KG1 (cell line): Measurements from ENCODE around the gene CHRNA4.

Experiments
- DNase-seq: peaks from one replicate; lab custom pipeline; 2025; lab: John Stamatoyannopoulos, UW

Gene CHRNA4

DNA sequence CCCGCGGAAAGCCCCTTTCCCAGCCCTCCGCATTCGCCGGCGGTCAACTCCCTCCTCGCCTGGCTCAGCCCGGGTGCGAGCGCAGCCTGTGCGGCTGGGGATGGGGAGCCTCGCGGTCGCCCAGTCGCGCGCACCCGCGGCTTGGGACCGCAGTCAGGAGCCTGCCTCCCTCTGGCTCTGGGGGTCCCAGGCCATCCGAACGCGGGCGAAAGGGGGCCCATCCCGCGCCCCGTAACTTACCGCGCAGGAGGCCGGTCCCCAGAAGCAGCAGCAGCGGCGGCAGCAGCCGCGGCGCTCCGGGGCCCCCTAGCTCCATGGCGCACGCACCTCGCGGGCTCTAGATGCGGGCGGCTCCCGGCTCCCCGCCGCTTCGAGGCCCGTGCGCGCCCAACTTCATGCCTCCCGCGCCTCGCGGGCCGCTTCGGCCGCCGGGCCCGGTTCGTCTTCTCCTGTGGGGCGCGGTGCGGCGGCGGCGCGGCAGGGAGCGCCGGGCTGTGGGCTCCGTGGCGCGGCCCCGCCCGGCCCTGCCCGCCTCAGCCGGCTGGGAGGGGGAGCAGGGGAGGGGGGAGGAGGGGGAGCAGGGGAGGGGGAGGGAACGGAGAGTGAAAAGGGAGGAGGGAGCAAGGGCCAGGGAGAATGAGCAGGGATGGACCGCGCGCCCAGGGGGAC lies at the start of gene CHRNA4:
Gene CHRNA4, minus strand, starts transcription at position 500 of the 669 bp plus-strand sequence. Its CDS starts 184 bp downstream, at position 316.
- DNase-seq = no peak

DNA sequence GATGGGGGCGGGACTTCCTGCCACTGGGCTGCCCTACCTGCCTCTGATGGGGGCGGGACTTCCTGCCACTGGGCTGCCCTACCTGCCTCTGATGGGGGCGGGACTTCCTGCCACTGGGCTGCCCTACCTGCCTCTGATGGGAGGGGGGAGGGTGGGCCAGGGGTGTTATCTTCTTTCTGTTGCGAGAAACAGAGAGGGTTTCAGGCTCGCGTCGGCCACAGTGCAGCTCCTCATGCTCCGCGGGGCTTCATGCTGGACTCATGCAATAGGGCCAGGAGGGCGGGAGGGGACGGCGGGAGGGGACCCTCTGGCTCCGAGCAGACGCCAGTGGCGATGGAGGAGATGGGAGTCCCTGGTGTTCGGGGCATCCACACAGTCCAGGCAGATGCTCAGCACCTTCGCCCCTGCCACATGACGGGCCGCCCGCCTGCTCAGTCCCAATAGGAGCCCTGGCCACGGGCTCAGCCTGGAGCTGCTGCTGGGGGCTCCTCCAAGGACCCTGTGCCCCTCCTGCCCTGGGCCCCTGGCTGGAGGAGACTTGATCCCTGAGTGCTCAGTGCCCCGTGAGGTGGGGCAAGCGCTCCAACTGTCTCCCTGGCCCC lies 48.8 kb upstream of the CHRNA4 start:
- no peak for DNase-seq

DNA sequence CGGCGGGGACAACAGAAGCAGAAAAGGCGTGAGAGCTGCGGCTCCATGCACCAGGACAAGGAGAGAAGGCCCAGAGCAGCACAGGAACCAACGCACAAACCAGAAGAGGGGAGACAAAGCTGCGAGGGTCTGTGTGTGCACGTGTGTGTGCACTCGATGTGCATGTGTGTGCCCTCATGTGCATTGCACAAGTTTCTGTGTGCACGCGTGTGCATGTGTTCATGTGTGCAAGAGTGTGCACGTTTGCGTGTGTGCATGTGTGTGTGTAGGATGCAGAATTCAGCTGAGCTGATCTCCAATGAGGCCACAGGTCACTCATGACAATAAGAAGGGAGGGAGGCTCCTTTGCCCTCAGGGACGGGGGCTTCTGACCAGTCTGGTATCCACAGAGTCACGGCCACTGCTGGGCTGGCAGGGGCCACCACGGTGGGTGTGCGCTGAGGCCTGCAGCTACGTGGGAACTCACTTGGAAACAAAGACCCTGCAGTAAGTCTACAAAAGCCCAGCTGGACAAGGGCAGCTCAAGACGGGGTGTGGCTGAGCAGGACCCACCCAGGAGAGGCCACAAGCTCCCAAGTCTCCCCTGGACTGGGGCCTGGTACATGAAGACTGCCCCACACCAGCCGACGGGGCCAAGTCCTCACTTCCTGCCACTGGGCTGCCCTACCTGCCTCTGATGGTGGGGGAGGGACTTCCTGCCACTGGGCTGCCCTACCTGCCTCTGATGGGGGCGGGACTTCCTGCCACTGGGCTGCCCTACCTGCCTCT lies 48.1 kb upstream of the CHRNA4 start:
- no peak for DNase-seq

DNA sequence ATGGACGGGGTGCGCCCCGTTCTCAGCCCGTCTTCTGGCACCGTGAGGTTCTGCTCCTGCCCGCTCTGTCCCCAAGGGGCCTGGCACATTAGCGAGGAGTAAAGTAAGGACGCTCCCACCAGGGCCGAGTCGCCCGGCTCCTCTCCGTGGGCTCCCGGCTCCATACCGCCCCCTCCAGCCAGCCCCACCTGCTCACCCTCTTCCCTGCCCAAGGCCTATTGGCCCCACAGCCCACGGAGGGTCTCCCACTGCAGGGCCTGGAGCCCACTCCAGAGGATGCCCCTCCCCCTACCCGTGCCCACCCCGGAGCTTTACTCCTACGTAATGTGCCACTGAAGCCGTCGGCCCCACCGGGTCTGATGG lies 47.5 kb upstream of the CHRNA4 start:
- no peak for DNase-seq

DNA sequence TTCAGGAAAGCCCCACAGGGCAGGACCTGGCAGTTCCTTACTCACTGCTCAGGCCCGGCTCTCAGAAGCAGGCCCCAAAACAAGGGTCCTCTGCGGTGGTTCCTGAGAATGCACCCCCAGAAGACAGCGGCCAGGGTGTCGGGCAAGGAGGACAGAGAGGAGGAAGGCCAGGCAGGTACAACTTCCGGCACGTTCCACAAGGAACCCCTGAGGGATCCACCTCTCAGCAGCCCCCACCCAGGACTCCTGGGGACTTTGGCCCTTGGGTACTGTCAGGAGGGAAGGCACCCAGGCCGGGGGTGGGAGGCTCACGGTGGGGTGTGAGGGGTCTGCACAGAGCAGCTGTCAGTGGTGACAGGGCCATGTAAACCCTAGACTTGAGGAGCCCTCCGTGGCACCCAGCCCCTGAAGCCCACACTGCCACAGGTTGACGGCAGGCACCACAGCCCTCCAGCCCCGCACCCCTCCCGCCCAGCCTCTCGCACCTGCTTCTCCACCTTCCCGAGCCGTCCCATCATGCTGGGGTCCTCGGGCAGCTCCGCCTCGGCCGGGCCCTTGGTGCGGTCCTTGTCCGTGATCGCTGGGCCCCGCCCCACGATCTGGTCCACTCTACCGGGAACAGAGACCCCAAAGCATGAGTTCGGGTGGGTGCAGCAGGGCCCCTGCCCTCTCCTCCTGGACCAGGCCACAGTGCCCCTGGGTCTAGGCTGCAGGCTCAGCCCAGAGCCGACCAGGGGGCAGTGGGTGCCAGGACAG lies 47.0 kb upstream of the CHRNA4 start:
- DNase-seq = no peak

DNA sequence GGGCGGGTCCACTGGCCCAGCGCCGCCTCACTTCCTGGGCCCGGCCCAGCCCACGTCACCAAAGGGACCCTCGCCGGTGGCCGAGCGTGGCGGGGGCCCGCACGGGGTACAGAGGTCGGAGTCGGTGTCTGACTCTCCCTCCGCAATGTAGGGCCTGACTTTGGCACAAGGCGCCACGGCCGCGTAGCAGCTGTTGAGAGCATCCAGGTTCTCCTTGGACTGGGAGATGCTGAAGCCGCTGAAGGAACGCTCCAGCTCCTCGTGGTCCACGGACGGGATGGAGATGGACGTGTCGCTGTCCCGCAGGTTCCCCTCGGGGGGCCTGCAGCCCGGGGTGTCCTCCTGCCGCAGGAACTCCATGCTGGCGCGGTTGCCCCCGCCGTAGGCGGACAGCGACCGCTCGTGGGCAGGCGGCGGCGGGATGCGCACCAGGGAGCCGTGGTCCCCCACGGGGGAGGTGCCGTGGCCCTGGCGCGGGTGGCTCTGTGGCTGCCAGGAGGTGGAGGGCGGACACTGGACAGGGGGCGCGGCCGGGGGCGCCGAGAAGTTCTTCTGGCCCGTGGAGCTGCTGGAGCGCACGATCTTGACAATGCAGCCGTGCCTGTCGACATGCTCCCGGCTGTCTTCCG lies 45.6 kb upstream of the CHRNA4 start:
- no peak for DNase-seq

DNA sequence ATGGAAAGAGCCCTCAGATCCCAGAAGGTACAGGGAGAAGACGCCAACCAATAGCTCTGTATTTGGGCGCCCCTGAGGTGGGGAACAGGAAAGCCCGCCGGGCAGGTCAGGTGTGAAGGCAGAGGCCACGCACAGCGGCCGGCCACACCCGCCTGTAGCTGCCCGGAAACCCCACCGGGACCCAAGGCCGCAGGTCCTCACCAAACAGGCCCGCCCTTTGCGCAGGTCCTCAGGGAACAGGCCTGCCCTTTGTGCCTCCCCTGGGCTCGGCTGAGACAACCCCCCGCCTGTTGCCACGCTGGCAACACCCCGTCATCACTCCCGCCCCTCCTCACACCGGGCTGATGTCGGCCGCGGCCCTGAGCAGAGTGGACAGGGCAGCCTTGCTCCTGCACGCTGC lies 44.9 kb upstream of the CHRNA4 start:
- DNase-seq = no peak

DNA sequence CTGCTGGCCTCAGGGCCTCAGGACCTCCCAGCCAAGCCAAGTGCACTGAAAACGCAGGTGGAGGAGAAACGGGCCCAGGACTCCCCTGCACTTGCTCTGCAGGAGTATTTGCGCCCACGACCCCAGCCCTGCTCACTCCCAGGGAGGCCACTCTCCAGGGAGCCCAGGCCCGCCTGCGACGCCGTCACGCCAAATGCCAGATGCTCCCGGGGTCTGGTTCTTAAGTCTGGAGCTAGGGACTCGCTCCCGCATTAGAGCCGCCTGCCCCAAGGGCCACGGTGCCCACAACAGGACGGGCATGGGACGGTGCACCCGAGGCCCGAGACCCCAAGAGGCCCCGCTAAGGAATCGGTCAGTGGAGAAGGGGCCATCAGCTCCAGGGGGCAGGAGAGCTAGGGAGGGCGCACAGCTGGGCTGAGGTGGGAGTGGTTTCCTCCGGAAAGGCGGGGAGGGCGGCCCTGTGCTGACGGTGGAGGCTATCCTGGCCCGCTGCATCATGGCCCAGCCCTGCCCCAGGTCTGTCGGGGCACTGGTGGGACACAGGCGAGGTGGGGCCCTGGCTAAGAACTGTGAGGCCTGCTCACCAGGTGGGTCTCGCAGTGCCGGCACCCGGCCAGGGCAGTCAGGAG lies 44.1 kb upstream of the CHRNA4 start:
- DNase-seq = no peak

DNA sequence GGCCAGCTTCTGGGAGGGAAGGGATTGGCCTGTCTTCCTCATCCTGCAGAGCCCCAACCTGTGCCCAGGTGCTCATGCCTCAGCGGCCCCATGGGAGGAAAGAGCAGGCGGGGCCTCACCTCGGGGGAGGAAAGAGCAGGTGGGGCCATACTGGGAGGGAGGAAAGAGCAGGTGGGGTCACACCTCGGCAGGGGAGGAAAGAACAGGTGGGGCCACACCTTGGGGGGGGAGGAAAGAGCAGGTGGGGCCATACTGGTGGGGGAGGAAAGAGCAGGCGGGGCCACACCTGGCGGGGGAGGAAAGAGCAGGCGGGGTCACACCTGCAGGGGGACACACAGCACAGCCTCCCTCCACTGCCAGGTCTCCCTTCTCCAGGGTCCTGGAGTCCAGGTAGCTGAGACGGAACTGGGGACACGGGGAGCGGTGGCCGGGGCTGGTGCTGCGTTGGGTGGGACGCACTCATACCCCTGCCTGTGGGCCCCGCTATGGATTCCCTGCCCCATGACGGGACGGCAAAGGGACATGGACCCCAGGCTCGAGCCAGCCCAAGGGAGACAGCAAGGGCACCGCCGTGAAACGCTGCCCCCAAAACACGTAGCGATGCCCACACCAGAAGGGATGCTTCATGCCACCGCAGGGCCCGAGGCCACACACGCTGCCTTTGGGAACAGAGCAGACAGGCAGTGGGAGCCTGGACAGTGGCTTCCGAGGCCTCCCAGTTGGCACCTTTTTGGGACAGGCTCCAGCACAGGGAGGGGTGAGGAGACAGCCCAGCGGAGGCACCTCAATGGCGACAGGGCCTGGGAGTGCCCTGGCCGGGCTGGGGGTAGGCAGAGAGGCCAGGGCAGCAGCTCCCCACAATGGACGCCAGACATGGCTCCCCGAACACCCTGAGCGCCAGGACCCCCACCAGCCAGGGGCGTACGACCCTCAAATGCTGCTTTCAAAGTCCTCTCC lies 43.3 kb upstream of the CHRNA4 start:
- no peak for DNase-seq

DNA sequence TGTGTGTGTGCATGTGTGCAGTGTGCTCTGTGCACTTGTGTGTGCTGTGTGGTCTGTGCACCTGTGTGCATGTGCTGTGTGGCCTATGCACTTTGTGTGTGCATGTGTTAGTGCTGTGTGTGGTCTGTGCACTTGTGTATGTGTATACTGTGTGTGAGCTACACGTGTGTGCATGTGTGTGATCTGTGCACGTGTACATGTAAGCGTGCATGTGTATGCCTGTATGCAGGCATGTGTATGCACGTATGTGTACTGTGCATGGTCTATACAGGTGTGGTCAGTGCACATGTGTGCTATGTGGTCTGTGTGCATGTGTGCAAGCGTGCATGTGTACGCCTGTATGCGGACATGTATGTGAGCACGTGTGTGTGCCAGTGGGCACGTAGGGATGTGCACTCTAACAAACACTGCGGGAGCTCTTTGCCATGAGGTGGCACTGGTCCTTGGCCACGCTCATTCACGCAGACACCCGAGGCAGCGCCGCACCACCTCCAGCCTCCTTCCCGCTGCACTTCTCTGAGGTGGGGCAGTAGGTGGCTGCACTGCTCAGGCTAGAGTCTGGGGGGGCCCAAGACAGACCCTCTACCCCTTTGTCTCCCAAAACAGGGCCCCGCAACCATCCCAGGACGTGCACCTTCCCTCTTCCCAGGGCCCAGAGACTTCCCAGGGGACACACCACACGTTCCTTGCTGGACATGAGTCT lies 42.4 kb upstream of the CHRNA4 start:
- no peak for DNase-seq

DNA sequence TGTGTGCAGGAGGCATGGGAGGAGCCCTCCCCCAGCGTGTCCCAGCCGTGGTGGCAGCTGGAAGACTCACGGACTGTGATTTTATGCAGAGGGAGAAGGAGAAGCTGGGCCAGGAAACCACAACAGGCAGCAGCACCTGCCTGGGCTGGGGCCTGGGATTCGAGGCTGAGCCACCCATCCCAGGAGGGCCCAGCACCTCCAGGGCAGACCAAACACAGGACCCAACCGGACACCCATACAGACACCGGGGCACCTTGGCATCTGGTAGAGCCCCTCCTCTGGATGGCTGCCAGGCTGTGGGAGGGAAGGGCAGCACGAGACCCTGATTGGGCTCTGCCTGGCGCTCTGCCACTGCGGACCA lies 41.7 kb upstream of the CHRNA4 start:
- DNase-seq = no peak

DNA sequence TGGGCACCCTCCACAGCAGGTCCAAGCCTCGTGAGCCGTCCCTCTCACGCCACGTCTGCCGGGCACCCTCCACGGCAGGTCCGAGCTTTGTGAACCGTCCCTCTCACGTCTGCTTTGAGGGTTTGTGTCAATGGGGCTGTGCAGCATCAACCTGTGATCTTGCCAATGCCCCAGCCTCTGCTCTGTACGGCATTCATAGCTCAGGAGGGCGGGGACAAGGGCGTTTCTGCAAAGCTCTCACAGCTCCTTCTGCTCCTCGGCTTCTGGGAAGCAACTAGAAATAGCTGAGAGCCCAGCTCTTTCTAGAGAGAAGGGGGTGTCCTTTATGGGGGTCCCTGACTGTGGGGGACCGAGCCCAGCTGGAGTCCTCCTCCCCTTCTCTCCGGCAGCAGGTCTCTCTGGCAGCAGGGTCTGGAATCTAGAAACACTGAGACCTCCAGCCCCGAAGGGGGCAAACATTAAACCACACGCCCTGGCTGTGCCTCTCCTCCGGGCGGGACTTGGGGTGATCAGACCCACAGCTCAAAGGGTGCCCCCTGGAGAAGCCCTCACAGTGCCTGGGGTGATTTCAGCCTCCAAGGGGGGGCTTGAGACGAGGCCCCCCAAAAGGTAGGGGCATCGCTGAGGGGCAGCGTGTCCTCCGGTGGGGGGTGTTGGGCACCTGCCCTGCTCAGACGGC lies 41.2 kb upstream of the CHRNA4 start:
- DNase-seq = no peak

DNA sequence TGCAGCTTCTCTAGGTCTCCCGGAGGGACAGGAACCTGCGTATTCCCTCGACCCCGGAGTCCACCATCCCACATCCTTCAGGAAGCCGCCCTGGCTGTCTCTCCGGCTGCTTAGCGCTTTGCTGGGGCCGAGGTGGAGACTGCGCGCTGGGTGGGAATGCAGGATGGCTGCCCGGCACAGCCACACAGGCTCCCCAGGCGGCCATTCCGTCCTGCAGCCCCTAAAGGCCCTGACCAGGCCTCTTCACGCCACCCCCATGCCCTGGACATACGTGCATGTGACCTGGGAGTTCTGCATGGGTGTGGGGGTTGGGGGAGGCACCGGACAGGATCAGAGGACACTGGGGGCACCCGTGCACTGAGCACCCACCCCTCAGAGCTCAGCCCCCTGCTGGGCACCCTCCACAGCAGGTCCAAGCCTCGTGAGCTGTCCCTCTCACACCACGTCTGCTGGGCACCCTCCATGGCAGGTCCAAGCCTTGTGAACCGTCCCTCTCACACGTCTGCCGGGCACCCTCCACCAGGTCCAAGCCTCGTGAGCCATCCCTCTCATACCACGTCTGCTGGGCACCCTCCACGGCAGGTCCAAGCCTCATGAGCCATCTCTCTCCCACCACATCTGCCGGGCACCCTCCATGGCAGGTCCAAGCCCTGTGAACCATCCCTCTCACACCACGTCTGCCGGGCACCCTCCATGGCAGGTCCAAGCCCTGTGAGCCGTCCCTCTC lies 40.4 kb upstream of the CHRNA4 start:
- DNase-seq = no peak

DNA sequence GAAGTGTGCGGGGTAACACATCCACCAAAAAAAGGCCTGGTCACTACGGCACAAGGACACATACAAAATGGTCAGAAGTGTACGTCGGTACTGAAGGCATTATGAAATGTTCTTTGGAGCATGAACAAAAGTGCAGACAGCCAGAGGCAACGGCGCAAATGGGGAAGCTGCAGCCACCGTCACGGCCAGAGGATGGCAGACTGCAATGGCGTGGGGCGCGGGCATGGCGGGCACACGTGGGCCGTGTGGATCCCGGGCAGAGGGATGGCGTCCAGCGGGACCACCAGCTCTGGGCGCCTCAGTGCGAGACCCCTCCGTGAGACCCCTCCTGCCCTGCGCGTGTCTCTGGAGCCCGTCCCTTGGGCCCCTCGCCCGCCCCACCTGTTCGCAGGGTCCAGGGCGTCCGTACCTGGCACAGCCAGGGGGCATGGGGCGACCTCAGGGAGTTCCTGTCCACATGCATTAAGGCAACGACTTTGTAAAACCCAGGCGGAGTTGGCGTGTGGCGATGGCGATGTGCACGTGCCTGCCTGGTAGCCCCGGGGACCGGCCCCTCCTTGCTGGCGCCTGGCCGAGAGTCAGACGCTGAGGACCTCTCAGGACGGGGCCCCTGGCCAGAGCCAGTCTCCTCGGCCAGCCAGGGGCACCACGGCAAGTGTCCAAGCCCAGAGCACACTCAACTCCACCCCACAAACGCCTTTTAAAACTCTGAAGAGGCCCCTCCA lies 39.5 kb upstream of the CHRNA4 start:
- no peak for DNase-seq

DNA sequence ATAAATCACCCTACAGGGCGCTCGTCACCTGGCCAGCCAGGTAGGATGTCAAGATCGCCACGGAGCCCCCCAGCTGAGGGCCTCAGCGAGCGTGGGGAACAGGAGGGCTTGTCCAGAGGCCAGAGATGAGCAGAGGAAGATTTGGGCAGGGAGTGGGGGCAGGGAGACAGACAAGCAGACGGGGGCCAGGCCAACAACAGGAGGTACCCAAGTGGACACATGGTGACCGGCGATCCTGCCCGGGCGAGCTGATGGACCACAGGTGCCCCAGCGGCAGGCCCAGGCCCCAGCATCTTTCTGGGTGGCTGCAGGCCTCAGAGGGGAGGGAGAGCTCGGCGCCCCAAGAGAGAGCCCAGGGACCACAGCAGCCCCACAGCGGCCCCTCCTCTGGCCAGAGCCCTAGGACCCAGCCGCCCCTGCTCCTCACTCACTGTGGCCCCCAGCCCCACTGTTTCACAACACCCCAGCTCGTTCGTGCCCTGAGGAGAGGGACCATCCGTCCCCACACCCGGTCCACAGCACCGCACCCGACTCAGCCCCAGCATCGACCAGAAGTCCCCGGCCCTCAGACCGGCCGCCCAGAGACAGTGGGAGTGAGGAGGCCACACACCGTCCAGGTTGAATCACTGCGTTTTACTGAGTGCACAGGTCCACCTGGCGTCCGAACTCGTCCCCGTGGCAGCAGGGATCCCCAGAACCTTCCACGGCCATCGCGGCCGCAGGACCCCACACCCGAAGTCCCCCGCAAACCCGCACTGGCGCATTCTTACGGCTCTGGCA lies 38.6 kb upstream of the CHRNA4 start:
- DNase-seq = no peak

DNA sequence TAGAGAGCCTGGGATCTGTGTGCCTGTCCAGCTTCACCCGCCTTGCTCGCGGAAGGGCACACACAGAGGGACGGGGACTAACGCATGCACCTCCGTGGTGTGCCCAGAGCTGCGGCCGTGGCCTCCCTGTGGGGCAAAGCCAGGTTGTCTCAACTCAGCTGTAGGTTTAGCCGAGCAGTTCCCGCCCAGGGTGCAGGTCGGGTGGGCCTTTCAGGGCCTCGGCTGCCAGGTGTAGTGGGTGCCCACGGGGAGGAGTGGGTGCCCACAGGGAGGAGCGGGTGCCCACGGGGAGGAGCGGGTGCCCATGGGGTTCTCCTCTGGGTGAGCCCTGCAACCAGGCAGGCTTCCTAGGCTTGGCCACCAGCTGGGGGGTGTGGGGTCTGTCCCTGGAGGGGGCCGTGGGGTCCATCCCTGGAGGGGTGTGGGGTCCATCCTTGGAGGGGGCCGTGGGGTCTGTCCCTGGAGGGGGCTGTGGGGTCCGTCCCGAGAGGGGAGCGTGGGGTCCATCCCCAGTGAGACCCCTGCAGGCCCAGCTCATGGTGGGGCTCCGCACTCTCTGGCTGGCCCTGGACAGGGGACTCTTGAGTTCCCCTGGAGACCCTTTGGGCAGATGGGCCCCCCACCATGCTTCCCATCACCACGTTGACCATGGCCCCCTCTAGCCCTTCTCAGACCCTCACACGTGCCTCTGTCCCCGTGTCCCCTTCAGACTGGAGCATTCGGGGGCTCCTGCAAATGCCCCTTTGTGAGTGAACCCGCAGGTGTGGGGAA lies 37.8 kb upstream of the CHRNA4 start:
- no peak for DNase-seq
